Dedifferentiated amniotic fluid mesenchymal stem cell (primary cell): ENCODE results near the gene KRT13.
"Not testable (repeated sequence)": the region's sequence is repeated elsewhere in the genome, so short reads cannot be mapped to it uniquely, and the experiment has no call there.

ENCODE experiments used
- DNase-seq: peaks from one replicate; pipeline ENCODE4 v3.0.0-alpha.2; 2016; ENCODE audit errors: extremely low spot score

The KRT13 gene

DNA sequence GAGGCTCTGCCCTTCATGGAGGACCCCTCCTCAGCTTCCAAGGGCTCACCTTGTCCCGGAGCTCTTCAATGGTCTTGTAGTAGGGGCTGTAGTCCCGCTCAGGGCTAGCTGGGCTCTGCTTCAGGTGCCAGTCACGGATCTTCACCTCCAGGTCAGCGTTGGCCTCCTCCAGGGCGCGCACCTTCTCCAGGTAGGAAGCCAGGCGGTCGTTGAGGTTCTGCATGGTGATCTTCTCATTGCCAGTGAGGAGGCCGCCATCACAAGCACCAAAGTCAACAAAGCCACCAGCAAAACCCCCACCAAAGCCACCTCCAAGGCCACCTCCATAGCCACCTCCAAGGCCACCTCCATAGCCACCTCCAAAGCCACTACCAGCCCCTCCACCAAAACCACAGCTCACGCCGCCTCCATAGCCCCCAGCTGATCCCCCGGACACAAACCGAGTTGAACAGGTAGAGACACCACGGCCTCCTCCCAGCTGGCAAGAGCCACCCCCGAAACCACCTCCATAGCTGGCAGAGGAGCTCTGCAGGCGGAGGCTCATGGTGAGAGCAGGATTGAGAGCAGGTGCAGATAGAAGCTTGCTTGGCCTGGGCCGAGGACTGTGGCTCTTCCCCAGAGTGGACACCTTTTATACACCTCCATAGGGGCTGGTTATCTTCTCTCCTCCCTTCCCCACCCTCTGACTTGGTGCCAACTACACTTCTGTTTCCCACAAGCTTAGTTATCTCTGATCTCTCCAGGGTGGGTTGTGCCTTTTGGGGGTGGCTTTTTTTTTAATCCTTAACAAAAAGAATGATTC is at the start of gene KRT13:
TSS of gene KRT13 (minus strand) at position 606 of the 802 bp plus-strand sequence. CDS start at position 544, 62 bp downstream.
- no peak for DNase-seq

DNA sequence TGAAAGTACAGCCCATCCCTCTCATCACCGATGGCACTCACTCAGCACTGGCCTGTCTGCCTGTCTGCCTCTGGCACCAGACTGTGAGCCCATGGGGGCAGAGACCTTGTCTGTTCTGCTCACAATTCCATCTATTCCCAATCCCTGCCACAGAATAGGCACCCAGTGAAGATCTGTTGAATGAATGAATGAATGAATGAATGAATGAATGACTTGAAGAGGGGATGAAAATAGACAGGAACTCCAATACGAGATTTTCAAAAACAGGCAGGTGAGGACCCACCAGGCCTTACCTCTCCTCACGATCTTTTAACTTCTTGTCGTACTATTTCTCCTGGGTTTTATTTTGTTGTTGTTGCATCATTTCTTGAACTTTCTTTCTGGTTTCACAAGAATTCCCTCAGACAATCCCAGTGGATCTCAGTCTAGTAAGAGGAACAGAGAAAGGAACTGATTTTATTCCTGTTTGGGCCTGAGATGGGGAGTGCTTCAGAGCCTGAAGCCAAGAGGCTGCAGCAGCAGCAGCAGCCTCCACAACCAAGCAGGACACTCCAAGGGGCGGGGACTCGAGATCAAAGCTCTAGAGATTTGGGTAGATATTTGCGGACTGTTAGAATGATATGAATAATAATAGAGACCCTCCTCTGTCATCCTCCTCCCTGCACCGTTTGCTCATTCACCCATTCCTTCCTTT is 48.7 kb upstream of the KRT13 start:
- DNase-seq: no peak

DNA sequence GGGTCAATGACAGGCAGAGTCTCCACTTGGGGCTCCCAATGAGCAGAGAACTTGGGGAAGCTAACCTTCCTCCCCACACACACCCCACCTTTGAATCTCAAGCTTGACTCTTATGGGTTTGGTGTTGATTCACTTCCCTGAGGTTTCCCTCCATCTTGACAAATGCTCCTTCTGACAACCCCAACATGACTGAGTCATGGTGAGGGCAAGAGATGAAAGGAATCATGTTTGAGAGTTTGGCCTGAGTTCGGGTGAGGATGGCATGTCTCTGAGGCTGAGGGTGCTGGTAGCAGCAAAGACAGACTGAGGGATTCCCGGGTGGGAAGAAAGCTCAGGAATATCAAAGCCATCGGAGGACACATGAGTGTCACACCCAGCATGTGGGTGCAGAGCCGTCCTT is 47.8 kb upstream of the KRT13 start:
- DNase-seq: no peak

DNA sequence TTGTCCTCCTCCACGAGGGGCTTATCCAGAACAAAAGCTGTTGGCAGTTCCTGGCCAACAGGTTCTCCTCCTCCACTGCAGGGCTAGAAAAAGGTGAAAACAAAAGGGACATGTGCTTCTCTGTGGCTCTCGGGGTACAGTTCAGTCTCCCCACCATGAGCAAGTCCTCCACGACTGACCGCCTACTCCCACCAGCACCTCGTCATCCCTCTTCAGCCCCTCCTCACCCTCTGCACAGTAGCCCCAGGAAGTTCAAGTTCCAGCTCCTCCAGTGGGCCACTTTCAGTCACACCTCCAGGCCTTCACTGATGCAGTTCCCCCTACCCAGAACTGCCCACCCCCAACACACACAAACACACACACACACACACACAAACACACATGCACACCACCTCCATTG is 47.0 kb upstream of the KRT13 start:
- no peak for DNase-seq

DNA sequence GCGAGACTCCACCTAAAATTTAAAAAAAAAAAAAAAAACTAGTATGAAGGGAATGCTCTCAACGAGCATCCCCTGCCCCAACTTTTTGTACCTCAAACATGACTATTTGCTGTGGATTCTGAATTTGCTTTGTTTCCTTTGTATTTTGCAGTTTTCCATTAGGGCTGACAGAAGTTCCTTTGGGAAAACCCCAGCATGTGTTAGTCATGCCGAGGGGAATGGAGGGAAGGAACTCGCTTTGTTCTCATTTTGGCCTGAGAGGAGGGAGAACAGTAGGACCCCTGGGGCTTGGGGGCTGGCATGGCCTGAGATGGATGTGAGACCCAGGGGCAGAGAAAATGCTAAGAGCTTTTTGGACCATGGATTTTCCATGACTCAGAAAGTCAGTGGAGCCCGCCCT is 46.0 kb upstream of the KRT13 start:
- DNase-seq: no peak

DNA sequence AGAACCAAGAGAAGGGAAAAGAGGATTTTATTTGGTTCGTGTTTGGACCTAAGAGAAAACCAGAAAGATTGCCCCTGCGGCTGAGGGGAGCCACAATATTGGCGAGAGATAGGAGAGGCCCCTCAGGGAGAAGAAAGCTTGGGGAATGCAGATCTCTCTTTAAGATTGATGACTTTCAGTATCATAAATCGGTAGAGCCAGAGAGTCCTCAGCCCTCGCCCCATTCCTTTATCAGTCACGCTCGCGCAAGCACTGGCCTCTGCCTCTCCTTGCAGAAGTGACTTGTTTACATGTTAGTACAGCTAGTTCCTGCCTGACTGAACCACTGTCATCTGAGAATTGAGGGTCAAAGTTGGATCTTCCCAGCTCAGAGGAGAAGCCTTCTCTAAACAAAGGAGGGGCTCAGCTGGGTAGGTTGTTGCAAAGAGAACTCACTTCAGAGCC is 44.2 kb upstream of the KRT13 start:
- no peak for DNase-seq

DNA sequence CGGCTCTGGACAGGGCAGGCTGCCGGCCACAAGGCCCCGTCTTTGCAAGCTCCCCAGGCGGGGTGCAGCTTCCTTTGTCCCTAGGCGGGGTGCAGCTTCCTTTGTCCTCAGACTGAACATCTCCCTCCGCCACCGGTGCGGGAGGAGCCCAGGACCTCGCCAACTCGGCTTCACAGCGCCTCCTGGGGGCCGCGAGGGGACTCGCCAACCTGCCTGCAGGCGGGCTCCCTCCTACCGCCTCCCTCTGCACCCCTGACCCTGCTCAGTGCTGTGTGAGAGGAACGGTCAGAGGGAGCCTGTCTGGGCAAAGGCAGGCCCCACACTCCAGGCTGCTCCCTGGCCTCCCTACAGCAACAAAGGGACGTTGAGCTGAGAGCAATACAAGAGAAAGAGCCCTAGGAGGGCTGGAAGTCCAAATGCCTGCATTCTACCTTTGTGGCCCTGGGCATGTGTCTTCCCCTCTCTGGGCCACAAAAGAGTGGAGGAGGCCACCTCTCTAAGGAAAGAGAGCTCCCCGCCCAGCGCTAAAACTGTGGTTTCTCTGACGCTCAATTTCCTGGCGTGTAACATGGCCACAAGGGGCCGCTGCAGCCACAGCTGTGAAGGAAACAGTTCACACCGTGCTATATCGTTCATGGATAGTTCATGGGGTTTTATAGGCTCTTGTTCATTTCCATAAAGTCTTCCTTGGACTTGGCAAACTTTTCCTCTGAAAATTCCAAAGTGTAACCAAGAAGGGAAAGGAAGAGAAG is 43.6 kb upstream of the KRT13 start:
- DNase-seq: peak; percentile 86

DNA sequence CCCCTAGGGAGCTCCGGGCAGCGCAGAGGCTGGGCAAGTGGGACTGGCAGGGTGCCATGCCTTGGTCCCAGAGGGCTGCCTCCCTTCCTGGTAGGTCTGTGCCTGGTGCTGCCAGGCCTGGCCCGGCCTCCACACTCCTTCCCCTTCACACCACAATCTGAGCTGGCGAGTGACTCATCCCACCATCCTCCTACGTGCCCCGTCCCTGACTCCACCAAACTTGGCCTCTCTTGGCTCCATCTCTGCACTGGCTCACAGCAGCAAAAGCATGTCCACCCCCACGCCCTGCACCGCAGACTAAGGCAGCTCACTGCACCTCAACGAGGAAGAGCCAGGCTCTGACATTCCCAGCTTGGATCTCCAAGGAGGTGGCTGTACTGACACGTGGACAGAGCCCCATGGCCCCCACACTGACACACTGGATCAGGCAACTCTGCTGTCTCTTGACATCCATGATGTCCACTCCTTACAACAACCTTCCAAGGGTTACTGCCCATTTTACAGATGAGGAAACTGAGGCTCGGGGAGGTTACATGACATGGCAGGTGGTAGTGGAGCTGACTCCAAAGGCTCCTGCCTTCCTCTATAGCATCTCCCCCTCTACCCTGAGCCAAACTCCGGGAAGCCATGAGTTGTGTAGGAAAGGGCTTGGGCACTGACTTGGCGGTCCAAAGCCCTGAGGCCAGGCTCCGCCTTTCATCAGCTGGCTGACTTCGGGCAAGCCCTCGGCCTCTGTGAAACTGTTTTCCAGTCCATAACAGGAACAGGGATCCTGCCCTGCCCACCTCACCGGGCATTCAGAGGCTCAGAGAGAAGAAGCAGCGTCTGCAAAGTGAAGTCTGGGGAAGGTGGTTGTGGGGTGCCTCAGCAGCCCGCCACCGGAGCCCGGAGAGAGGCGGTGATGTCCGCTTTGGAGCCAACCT is 42.8 kb upstream of the KRT13 start:
- peak; percentile 93 for DNase-seq

DNA sequence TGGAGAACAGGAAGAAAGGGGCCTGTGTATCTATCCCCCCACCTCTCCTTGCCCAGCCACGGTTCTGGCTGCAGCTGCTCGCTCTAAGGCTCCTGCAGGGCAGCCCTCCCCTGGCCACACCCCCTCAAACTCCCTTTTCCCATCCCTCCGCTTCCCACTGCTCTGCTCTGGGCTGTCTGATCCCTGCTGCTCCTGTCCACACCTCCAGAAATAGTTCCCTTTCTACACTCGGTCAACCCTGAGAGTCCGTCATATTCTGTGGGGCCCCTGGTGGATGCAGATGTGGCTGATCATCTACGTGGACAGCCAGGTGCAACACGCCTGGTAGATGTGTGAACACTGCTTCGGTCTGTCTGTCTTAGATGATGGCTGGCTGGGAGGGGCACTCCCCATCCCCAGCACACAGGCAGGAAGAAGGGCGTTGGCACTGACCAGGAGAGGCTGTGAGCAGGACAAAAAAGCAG is 42.0 kb upstream of the KRT13 start:
- DNase-seq: no peak

DNA sequence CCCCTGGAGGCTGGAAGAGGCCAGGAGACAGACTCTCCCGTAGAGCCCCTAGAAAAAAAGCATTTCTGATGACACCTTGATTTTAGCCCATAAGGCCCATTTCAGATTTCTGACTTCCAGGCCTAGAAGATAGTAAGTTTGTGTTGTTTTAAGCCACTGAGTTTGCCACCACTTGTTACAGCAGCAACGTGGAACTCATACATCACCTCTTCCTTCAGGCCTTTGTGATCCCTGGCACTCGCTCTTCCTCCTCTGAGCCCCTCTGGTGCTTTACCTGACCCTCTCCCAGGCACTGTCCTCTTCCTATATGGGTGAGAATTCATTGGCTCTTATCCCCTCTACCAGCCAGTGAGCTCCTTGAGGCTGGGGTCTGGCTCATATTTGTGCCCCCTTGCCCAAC is 41.4 kb upstream of the KRT13 start:
- DNase-seq: no peak

DNA sequence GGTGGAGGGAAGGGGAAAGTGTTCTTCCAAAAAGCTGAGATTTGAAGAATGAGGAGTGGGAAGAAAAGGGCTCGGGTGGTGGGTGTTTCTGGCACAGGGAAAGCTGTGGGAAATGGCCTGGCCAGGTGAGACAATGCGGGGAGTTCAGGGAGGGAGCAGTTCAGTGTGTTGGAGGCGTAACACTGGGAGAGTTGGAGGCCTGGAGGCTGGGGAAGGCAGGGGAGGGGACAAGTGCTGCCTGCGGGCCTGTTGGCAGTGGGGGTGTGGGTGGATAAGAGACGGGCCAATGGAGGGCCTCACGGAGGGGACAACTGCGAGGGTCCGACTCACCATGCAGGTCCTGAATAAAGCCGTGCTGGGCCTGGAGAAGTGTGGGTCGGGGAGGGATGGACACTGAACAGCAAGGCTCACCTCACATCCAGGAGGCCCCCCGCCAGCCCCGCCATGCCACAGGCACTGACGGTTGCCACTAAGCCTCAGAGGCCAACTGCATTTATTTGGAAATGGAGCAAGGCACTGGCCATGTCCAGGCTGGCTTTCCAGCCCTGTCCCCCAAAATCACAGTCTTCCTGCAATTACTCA is 40.5 kb upstream of the KRT13 start:
- no peak for DNase-seq

DNA sequence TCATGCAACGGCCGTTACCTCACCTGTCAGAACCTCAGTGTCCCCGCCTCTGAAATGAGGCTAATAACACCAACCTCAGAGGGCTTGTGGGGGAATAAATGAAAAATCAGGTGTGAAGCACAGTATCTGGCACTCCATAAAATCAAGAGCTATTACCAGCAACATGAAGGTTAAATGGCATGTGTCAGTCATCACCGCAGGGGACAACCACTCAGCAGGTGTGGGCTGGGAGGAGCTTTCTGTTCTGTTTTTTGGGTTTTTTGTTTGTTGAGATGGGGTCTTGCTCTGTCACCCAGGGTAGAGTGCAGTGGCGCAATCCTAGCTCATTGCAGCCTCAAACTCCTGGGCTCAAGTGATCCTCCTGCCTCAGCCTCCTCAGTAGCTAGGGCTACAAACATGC is 39.5 kb upstream of the KRT13 start:
- no peak for DNase-seq

DNA sequence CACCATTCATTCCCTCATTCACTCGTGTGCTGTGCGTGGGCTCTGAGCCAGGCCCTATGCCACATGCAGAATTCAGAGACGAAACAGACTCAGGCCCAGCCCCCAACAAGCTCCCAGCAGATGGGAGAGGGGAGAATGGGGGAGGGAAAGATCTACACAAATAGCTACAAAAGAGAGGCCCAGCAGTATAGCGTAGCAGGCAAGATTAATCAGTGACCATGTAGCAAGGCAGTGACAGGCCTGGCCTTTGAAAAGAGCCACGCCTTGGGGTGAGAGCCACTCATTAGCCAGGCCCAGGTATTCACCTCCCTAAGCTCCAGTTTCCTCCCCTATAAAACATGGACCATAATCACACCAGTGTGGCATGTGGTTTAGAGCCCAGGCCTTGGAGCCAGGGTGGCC is 39.1 kb upstream of the KRT13 start:
- DNase-seq: no peak

DNA sequence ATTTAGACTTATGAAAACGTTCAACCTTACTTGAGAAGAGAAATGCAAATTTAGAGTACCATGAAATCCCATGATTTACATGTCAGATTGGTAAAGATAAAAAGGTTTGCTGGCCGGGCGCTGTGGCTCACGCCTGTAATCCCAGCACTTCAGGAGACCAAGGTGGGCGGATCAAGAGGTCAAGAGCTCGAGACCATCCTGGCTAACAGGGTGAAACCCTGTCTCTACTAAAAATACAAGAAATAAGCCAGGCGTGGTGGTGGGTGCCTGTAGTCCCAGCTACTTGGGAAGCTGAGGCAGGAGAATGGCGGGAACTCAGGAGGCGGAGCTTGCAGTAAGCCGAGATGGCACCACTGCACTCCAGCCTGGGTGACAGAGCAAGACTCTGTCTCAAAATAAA is 37.4 kb upstream of the KRT13 start:
- DNase-seq: not testable (repeated sequence)

DNA sequence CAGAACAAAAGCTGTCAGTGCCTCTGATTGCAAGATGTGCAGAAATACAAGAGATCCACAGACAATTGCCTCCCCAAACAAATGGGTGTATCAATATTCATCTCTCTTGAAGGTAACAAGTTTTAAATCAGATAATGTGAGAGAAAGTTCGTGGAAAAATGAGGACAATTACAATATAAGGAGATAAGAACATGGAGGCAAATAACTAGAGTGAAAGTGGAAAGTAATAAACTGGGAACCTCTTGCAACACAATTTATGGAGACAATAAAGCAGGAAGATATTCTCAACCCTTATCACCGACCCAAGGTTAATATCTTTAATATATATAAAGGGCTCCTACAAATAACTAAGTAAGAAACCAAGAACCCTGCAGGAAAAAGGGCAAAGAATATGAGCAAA is 36.9 kb upstream of the KRT13 start:
- no peak for DNase-seq

DNA sequence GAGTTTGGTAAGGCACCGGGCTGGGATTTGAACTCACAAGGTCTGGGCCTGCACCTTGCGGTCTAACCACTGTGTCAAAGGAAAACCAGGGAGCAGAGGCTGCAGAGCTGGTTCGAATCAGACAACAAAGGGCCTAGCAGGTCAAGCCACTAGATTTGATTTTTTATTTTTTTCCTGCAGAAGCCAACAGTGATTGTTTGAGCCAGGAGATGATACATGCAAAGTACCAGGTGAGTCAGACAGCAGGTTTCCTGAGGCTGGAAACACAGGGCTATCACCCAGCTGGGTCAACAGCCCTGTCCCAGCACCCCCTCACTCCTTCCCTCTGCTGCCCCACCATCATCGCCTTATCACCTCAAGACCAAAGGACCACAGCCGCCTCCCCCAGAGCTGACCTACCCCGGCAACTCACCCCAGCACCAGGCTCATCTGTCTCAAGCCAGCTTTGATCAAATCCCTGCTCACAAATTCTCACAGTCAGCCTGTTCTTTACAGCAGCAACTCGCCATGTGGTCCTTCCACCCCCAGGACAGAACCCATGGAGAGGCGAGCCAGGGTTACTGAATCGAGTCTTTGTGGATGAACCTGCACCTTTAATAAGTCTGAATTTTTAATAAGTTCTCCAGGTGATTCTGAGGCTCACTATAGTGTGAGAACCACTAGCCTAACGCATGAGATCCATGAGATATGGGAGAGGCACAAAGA is 35.7 kb upstream of the KRT13 start:
- no peak for DNase-seq

DNA sequence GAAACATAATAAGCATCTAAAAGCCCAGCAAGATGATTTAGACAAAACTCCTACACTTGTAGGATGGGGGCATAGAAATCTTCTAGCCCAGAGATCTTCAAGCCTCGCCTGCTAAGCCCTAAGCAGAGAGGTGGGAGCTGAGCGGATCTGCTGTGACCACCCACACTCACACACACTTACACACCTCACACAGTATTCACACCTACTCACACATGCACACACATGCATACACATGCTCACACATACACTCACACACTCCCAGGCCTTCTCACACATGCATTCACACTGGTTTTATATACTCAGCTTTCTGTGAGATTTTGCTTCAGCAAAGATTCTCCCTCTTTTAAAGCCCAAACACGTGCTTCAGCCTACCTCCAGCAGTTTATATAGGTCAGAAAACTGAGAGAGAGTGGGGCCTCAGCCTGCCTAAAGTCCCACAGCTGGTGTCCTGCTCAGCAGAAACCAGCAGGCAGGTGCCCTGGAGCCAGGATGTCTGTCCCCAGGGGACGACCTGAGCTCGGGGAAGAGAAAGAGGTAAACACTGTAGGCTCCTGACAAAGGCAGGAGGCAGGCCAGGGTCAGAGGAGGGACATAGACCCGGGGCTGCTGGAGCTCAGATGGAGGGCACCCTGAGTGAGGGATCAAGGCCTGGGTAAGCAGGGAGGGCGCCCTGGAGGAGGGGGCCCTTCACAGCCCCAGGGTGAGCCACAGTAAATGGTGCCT is 34.7 kb upstream of the KRT13 start:
- no peak for DNase-seq

DNA sequence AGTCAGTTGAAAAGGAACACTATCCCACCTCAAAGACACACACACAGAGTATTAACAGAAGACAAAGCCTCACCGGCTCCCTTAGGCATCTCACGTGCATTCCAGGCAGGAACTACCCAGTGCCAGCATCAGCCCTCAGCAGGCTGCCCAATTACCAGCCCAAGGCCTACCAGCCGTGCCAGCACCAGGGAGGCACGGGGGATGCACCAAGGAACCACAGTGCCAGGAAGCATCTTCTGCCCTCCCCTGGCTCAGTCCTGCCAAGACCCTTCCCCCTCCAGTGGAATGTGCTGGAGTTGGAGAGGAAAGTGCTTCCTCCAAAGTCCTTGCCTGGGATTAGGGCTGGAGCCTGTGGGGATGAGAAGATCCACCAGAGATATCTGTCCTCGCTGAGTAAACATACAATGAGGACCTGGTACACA is 33.7 kb upstream of the KRT13 start:
- DNase-seq: no peak

DNA sequence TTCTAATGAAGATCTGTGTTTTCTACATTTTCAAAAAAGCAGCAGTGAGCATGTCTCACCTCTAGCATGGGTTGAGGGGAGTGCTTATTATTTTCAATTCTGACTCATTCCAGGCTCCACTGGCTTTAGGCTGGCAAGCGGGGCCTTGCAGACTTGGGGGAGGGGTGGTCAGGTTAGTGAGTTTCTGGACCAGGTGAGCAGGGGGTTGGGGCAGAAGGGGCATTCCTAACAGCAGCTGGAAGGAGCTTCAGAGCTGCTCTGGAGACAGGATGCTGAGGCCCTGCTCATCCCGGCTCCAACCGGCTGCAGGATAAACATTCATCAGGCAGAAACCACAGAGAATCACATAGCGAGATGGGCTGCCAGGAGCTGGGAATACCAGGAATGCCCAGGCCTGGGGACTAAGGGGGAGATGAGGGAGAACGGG is 33.2 kb upstream of the KRT13 start:
- DNase-seq: no peak

DNA sequence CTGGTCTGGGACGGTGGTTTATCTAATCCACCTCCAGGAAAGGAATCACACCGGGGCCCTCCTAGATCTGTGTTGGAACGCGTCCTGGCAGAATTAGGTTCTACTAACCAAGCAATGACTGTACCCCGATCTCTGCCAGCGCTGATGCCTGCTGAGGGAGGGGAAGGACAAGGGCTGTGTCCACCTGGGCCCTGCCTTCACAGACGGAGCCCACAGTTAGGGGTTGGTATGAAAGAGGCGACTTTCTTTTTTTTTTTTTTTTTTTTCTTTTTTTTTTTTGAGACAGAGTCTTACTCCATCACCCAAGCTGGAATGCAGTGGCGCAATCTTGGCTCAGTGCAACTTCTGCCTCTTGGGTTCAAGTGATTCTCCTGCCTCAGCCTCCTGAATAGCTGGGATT is 32.6 kb upstream of the KRT13 start:
- DNase-seq: no peak
